Muscle layer of colon (tissue), 2 donors: ENCODE results near the gene SPACA1.

Source experiments
- H3K27ac ChIP-seq: one replicate; pipeline ENCODE4 v1.7.0; 2013; ENCODE audit warnings: low read depth, mild to moderate bottlenecking, low read length, moderate library complexity
- H3K27me3 ChIP-seq, 2 donors: one replicate each; pipeline ENCODE4 v1.7.0; 2013; ENCODE audit warnings: low read length in 2 of 2, mild to moderate bottlenecking in 2 of 2; ENCODE audit not compliant: insufficient read depth in 2 of 2, control insufficient read depth in 1 of 2
- H3K36me3 ChIP-seq: one replicate; pipeline ENCODE4 v1.7.0; 2013; ENCODE audit warnings: mild to moderate bottlenecking, low read length; ENCODE audit not compliant: insufficient read depth
- H3K4me1 ChIP-seq: one replicate; pipeline ENCODE4 v1.7.0; 2013; ENCODE audit warnings: mild to moderate bottlenecking, low read length; ENCODE audit not compliant: insufficient read depth
- H3K4me3 ChIP-seq, 2 donors: one replicate each; pipeline ENCODE4 v1.7.0; 2013; ENCODE audit warnings: low read length in 2 of 2, low read depth in 1 of 2, mild to moderate bottlenecking in 1 of 2, moderate library complexity in 1 of 2
- H3K9ac ChIP-seq: one replicate; pipeline ENCODE4 v1.7.0; 2013; ENCODE audit warnings: low read length
- H3K9me3 ChIP-seq: one replicate; pipeline ENCODE4 v1.7.0; 2013; ENCODE audit warnings: mild to moderate bottlenecking, low read length
- donor health status: abdominal sarcoma.
- donor health status: Adenocarcinoma of cecum.

The SPACA1 gene

DNA sequence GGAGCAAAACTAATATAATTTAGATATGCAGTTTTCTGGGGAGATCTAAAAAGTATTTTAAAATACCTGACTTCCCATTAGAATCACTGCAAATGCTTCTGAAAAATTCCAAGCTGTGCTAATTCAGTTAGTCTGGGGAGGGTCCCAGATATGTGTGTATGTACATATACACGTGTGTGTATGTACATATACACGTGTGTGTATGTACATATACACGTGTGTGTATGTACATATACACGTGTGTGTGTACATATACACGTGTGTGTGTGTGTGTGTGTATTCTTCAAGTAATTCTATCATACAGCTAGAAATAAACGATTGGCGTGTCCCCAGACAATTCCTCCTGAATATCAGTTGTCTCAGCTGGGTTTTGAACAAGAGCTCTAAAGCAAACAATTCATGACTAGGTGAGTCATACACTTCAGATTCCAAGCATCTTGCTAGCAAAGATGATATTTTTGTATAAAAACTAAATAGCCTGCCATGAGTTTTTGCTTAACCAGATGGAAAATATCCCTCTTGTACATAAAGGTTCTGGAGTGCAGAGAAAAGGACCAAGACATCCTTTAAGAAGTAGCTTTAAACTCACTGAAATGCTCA, 58.2 kb downstream of the SPACA1 start:
- Histone ChIP-seq H3K4me1 (no peaks in the 10 kb centered on the region), H3K36me3 (no peaks in the 10 kb centered on the region), H3K9ac (no peak overlapping the region), H3K4me3 (no peak overlapping the region), H3K27ac (no peak overlapping the region), H3K9me3 (no peaks in the 10 kb centered on the region), H3K27me3 (no peaks in the 10 kb centered on the region)

DNA sequence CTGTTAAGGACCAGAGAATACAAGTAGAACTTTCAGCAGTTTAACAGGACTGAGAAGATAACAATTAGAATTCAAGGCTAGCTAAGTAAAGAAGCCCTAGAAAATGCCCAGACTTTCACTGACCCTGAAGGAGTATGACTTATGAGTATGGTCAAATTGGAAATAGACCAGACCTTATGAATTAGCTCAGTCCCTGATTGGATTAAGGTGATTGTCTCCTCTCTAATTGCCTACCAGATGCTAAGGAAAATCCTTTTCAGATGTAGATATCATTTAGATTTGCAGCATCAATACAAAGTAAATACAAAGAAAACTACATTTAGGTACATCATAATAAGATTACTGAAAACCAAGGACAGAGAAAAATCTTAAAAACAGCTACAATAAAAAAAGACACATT, 59.6 kb downstream of the SPACA1 start:
- Histone ChIP-seq H3K27ac (no peak overlapping the region), H3K36me3 (no peaks in the 10 kb centered on the region), H3K27me3 (no peaks in the 10 kb centered on the region), H3K9me3 (no peaks in the 10 kb centered on the region), H3K4me1 (no peaks in the 10 kb centered on the region), H3K9ac (no peak overlapping the region), H3K4me3 (no peak overlapping the region)

DNA sequence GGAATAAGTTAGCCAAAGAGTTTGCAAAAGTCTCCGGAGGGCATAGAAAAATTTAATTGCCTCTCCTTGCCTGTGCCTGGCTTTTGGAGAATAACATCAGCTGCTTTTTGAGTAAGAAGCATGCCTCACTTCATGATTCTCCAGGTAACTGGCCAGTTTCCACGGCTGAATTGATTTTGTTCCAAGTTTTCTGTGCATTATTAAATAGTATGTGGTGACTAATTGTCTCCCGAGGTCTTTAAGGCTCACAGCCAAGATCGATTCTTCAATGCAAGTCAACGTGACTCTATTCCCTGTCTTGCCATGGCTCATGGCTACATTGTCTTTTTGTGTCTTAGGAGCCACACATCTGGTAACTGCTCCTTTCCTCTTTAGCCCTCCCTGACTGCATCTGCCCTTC, 64.3 kb downstream of the SPACA1 start:
- Histone ChIP-seq H3K9me3 (no peaks in the 10 kb centered on the region), H3K9ac (no peak overlapping the region), H3K4me3 (no peak overlapping the region), H3K36me3 (no peaks in the 10 kb centered on the region), H3K27me3 (no peaks in the 10 kb centered on the region), H3K4me1 (no peaks in the 10 kb centered on the region), H3K27ac (no peak overlapping the region)

DNA sequence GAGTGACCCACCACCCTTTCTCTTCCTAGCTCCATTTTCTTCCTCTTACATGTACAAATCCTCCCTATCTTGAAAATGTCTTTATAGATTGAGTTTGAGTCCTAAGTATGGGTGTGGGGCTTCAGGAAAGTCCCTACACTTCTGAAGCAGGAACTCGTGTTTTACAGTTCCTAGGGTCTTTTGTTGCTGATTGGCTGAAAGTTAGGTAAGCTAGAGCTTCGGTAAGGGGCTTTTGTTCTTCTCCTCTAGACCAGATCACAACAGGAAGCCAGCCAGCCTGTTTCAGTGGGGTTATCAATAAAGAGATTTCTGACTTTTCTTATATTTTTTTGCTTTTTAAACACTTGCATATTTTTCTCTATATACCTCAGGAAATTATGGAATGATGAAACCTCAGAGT, 67.2 kb downstream of the SPACA1 start:
- Histone ChIP-seq H3K9me3 (no peaks in the 10 kb centered on the region), H3K9ac (no peak overlapping the region), H3K4me1 (no peaks in the 10 kb centered on the region), H3K36me3 (no peaks in the 10 kb centered on the region), H3K4me3 (no peak overlapping the region), H3K27ac (no peak overlapping the region), H3K27me3 (no peaks in the 10 kb centered on the region)

DNA sequence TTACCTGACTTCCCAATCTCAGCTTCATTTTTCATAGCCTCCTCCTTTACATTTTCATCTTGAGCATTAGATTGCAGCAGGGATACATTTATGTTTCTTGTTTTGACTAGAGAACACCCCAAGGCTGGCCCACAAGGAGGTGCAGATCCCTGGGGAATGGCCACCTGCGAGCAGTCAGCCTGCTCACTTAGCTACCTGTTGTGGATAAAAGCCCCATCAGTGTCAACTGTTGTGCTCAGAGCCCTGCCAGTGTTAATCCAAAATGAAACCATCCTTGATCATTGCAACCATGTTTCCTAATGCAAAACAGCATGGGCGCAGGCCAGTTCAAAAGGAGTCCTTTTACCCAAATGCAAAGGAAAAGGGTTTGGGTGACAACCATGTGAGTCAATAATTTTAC, 67.7 kb downstream of the SPACA1 start:
- no peak overlapping the region for H3K27ac ChIP-seq
- H3K4me3 ChIP-seq = no peak overlapping the region
- H3K9ac ChIP-seq = no peak overlapping the region
- no peaks in the 10 kb centered on the region for H3K9me3 ChIP-seq
- no peaks in the 10 kb centered on the region for H3K36me3 ChIP-seq
- no peaks in the 10 kb centered on the region for H3K27me3 ChIP-seq
- H3K4me1 ChIP-seq = no peaks in the 10 kb centered on the region

DNA sequence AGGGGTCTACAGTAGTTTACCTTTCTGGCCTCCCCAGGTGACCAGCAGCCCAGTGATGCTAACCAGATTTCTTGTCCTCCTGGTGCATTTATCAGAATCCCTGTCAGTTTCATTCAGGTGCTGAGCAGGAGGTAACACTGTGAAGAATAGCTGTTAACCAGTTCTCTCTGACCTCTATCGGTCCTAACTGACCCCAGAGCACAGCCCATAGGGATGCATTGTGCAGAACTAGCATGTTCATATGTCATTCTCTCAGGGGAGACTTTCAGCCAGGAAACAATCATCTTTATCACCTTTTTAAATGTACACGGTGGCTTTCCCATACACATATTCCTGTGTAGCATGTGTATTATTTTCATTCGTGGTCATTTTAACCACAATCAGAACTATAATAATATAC, 68.6 kb downstream of the SPACA1 start:
- Histone ChIP-seq H3K9ac (no peak overlapping the region), H3K36me3 (no peaks in the 10 kb centered on the region), H3K4me1 (no peaks in the 10 kb centered on the region), H3K4me3 (no peak overlapping the region), H3K27ac (no peak overlapping the region), H3K27me3 (no peaks in the 10 kb centered on the region), H3K9me3 (no peaks in the 10 kb centered on the region)
